Measurements from ENCODE around the gene TUBB2B.
"Not testable (repeated sequence)": the region's sequence is repeated elsewhere in the genome, so short reads cannot be mapped to it uniquely, and the experiment has no call there.

Gene TUBB2B

DNA sequence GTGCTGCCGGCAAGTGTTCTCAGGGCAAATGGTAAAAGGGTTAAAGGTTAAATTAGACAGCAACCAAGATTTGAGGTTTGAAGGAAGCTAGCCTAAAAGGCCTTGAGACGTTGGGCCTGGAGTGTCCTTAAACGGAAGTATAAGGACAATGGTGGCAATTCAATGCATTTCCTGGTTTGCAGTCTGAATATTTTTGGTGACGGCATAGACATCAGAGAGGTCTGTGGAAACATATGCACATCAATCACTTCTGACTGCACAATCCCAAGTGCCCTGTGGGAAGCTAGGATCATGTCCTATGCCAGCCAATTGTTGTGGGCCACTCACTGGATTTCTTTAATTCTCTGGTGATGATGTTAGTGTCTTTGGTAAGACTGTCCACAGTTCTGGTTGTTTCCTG lies 44.4 kb downstream of the TUBB2B start:
- DNase-seq: no peak

DNA sequence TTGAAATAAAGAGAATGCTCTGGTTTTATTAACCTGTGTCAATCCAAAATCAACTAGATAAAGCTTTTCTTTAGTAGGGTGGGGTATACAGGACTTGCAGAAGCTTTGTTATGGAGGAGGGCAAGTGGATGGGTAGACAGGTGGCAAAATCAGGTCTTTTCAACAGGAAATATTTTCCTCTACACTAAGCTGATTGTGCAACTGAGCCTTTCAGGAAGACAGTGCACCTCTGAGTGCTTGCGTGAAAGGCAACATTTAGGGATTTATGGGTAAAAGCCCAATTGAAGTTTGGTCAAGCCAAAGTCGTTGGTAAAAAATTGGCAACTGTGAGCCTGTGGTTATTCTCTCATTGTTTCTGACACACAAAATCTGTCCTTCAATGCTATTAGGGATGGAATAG lies 46.3 kb downstream of the TUBB2B start:
- DNase-seq: no peak

DNA sequence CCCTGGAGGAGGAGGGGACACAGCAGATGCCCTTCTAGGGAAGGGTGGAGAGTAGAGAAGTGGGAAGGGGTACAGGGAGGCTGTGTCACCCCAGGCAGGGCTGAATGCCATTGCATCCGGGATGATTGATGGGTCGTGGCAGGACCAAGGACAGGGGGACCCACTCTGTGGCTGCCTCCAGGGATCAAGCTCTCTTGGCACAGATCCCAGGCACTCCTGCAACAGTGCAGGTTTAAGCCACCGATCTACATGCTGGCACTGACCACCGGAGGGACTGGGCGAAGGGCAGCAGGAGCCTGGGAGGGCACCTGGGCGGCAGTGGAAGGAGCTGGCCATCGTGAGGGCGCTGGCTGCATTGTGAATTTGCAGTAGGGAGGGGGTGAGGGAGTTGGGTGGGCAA lies 47.5 kb downstream of the TUBB2B start:
- DNase-seq: not testable (repeated sequence)

DNA sequence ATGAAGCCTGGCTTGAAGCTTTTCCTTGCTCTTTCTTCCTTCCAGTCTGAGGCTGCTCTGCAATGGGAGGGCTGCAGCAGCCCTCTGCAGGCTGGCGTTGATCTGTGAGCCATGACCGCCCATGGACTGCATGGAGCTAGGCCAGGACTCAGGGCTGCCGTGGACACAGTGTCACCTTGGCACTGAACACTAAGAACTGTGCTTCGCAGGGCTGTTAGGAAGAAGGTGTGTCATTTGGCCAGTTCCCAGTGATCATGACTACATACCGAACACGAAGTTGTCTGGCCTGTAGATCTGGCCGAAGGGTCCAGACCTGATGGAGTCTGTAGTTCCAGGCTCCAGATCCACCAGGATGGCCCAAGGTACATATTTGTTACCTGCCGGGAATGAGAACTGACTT lies 48.8 kb downstream of the TUBB2B start:
- DNase-seq: not testable (repeated sequence)

DNA sequence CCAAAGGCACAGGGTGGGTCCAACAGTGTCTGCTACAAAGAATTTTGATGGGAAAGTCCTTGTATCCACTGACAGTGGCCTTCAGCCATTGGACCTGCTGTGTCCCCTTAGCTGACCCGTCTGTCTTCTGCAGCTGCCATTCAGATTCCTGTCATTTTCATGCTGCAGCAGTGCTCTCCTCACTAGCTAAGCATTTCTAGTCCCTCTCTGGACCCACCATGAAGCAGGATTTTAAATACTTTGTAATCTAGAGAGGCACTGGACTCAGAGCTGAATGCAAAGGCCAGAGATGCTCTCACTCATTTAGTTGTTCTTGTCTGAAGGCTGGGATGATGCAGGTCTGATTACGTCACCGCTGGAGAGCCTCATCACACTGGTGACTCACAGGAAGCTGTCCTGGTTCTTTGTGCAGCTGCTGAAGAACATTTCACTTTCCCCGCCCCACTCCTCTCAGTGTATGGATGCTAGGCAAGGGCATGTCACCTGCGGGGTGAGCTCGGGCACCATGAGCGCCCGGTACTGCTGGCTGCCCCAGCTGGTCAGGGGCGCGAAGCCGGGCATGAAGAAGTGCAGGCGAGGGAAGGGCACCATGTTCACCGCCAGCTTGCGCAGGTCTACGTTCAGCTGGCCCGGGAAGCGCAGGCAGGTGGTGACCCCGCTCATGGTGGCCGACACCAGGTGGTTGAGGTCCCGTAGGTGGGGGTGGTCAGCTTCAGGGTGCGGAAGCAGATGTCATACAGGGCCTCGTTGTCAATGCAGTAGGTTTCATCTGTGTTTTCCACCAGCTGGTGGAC lies 50.7 kb downstream of the TUBB2B start:
- peak; percentile 88 for DNase-seq

DNA sequence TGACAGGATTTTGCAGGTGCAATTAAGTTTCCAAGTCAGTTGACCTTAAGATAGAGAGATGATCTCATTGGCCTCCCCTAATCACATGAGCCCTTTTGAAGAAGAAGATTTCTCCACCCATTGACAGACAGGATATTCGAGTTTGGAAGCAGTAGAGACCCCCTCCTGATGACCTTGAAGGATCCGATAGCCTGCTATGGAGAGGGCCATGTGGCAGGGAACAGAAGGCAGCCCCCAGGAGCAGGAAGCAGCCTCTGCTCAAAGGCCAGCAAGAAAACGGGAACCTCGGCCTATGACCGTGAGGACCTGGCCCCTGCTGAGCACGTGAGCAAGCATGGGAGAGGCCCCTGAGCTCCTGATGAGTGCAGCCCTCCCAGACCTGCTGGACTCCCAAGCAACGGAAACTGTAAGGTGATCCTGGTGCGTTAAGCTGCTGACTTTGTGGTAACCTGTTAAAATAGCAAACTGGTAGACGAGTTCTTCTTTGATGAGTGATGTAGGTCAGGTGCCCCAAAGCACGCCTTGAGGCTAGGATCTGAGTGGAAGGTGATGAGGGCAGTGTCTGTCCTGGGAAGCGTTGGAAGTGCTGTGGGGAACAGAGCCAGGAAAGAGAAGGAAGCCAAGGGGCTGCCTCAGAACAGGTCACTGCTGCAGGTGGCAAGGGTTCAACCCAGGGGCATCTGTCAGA lies 51.6 kb downstream of the TUBB2B start:
- no peak for DNase-seq

Data from fibroblast of upper back skin (primary cell).